ENCODE results near the gene VSIG1. TPM values are rescaled to one million over a fixed set of nuclear protein-coding genes. Genes with fewer than 3 reads are reported as not detected.

Gene VSIG1
- total and polyA plus RNA-seq, 2 of the 8 experiments (the other 6 are each of a cell fraction or from before 2014, with no cell fraction given) = 2.2 to 2.9 TPM

DNA sequence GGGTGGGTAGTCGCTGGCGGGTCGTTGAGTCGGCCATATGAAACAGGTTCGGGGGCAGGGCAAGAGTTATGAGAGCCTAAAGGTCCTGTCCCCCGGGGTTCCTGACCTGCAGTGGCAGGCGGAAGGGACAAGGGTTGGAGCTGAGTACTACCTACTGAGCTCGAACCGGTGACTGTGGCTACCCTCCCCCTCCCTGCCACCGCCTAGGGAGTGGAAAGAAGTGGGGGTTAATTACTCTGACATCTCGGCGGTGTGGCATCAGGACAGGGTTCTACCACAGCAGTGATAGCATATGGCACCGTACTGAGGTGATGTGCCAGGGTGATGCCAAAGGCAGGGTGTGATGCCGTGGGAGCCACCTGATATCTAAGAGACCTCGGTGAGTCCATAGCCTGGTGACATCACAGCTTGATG, 47.0 kb downstream of the VSIG1 start:
- Histone ChIP-seq H3K4ac (replicated peaks; ENCODE audit: insufficient read length, low read depth, low read length) (no peak overlapping the region), H2BK20ac (ENCODE audit: low read length) (no peak overlapping the region), H3K23me2 (ENCODE audit: low read depth, low read length) (peaks cover 4% of the 10 kb centered on the region; the same call in 1 of the 2 replicates), H3K18ac (ENCODE audit: extremely low read depth, low read length) (no peak overlapping the region), H3K23ac (ENCODE audit: insufficient read length) (no peak overlapping the region), H2AK5ac (ENCODE audit: low read depth, low read length) (no peak overlapping the region), H2BK12ac (ENCODE audit: low read depth, low read length) (no peak overlapping the region), H3K9ac (replicated peaks in 1 of 4; ENCODE audit: extremely low read depth in 1 of 4, low read depth in 3 of 4, low read length in 3 of 4) (no peak overlapping the region), H4K8ac (ENCODE audit: extremely low read depth, insufficient read depth, low read length) (no peak overlapping the region), H3K27ac (ENCODE audit: low read depth, low read length) (no peak overlapping the region), H3K36me3 (ENCODE audit: control insufficient read depth in 2 of 4, insufficient read depth in 4 of 4, low read length in 3 of 4) (peaks cover 4 to 7% (median 4%) of the 10 kb centered on the region in 4 experiments; a peak in 6 of 8 replicates), H2BK120ac (replicated peaks; ENCODE audit: low read depth, low read length) (no peak overlapping the region), H3K4me1 (replicated peaks in 1 of 4; ENCODE audit: control insufficient read depth in 3 of 4, insufficient read depth in 4 of 4, low read length in 3 of 4) (no peaks in the 10 kb centered on the region), H3K4me2 (ENCODE audit: insufficient read depth in 1 of 2, low read depth in 2 of 2, low read length in 2 of 2) (peak overlapping the region; percentile 80 to 84), H2BK15ac (ENCODE audit: low read length) (no peak overlapping the region), H3K9me3 (ENCODE audit: insufficient read depth in 2 of 2, low read depth in 1 of 2, low read length in 1 of 2) (no peaks in the 10 kb centered on the region), H3K14ac (ENCODE audit: insufficient read length) (no peak overlapping the region), H4K20me1 (replicated peaks in 1 of 2; ENCODE audit: control insufficient read depth in 1 of 2, insufficient read depth in 2 of 2, low read length in 2 of 2) (no peaks in the 10 kb centered on the region), H2AFZ (ENCODE audit: low read length) (no peak overlapping the region; the same call in 1 of the 2 replicates), H3K27me3 (replicated peaks in 1 of 4; ENCODE audit: control insufficient read depth in 3 of 4, extremely low read depth in 1 of 4, insufficient read depth in 3 of 4, low read length in 3 of 4) (no peaks in the 10 kb centered on the region), H4K5ac (ENCODE audit: insufficient read length, low read depth, low read length) (no peak overlapping the region), H4K91ac (replicated peaks; ENCODE audit: insufficient read length, low read length) (no peak overlapping the region), H3K79me2 (ENCODE audit: control insufficient read depth in 1 of 2, insufficient read depth in 2 of 2, low read length in 2 of 2) (peaks cover 0 to 9% of the 10 kb centered on the region in 2 experiments; a peak in 2 of 4 replicates), H3K4me3 (ENCODE audit: extremely low read depth in 1 of 4, insufficient read depth in 2 of 4, low read depth in 3 of 4, low read length in 4 of 4) (peak overlapping the region; percentile 74 to 92 (median 76)), H3K79me1 (ENCODE audit: low read depth, low read length) (no peaks in the 10 kb centered on the region), H2BK5ac (ENCODE audit: low read depth, low read length) (no peak overlapping the region), H3K56ac (replicated peaks; ENCODE audit: insufficient read length, low read depth, low read length) (no peak overlapping the region)
- 10% methylated on average over 10 of the region's 15 CpGs; no CpG with 5 or more reads in 1 of the 2 experiments for WGBS, 2 experiments (ENCODE audit: extremely low coverage in 1 of 2, insufficient coverage in 1 of 2, insufficient read length in 1 of 2, insufficient replicate concordance in 2 of 2, low coverage in 1 of 2, low lambda C conversion rate in 2 of 2, missing lambda C conversion rate in 1 of 2)
- ChIA-PET CTCF (ENCODE audit: partially characterized antibody) (interaction anchor here (0.7 to 1.5 kb wide), 2 partner anchors 58 to 266 kb away, joined by 3 to 4 read pairs; partner anchors contain the start of gene MID2), POLR2A (ENCODE audit: partially characterized antibody) (interaction anchor here (0.7 to 0.8 kb wide), 2 partner anchors 12 to 37 kb away, joined by 3 to 5 read pairs; no protein-coding TSS in a partner anchor)
- DNase-seq (ENCODE audit: low read depth in 1 of 2, low spot score in 2 of 2) (no peak), FAIRE-seq (no peak)
- TF ChIP-seq NRF1 (IDR thresholded peaks at IDR 0.05; ENCODE audit: low read depth, low read length) (no peak), SP4 (IDR thresholded peaks at IDR 0.05; ENCODE audit: low read length) (no peak), ZNF274 (IDR thresholded peaks at IDR 0.05; ENCODE audit: borderline replicate concordance, extremely low read depth, low read length) (no peak), CTBP2 (IDR thresholded peaks at IDR 0.05; ENCODE audit: borderline replicate concordance, insufficient read depth, insufficient read length, low read length) (no peak), KDM1A (IDR thresholded peaks at IDR 0.05; ENCODE audit: borderline replicate concordance, low read length) (no peak), SIX5 (IDR thresholded peaks at IDR 0.05; ENCODE audit: low read depth, low read length) (no peak), SP1 (IDR thresholded peaks at IDR 0.05; ENCODE audit: low read depth, low read length) (no peak), KDM5A (IDR thresholded peaks at IDR 0.05; ENCODE audit: low read length) (no peak), POU5F1 (IDR thresholded peaks at IDR 0.05; ENCODE audit: low read depth, low read length) (no peak), SP2 (IDR thresholded peaks at IDR 0.05; ENCODE audit: low read length) (no peak), SRF (IDR thresholded peaks at IDR 0.05; ENCODE audit: low read depth, low read length) (no peak)
- TF ChIP-seq, protein P1, sequence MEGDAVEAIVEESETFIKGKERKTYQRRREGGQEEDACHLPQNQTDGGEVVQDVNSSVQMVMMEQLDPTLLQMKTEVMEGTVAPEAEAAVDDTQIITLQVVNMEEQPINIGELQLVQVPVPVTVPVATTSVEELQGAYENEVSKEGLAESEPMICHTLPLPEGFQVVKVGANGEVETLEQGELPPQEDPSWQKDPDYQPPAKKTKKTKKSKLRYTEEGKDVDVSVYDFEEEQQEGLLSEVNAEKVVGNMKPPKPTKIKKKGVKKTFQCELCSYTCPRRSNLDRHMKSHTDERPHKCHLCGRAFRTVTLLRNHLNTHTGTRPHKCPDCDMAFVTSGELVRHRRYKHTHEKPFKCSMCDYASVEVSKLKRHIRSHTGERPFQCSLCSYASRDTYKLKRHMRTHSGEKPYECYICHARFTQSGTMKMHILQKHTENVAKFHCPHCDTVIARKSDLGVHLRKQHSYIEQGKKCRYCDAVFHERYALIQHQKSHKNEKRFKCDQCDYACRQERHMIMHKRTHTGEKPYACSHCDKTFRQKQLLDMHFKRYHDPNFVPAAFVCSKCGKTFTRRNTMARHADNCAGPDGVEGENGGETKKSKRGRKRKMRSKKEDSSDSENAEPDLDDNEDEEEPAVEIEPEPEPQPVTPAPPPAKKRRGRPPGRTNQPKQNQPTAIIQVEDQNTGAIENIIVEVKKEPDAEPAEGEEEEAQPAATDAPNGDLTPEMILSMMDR (IDR thresholded peaks at IDR 0.05; ENCODE audit: control extremely low read depth in 1 of 3, insufficient read depth in 1 of 3, low read depth in 1 of 3, low read length in 3 of 3) = no peak
